ENCODE measurements around the gene PRICKLE3.

PRICKLE3 gene

GRCh38 chrX:49214996-49215526 lies 28.9 kb upstream of the PRICKLE3 start:
- Histone ChIP-seq H2AFZ (ENCODE audit: low read length) (no peak overlapping the region), H3K9me2 (ENCODE audit: low read depth, low read length) (no peaks in the 10 kb centered on the region), H3F3A (ENCODE audit: insufficient read depth, low read length) (no peaks in the 10 kb centered on the region), H3K4me2 (ENCODE audit: low read length) (no peak overlapping the region), H3K27me3 (ENCODE audit: insufficient read depth, low read length) (no peaks in the 10 kb centered on the region), H4K20me1 (ENCODE audit: insufficient read depth, low read length) (no peaks in the 10 kb centered on the region), H3K27ac (ENCODE audit: low read depth, low read length, poor library complexity, severe bottlenecking) (no peak overlapping the region), H3K9ac (ENCODE audit: low read length) (no peak overlapping the region), H3K9me3 (ENCODE audit: low read length) (no peaks in the 10 kb centered on the region), H3K79me2 (ENCODE audit: insufficient read depth, low read length) (no peaks in the 10 kb centered on the region), H3K4me3 (ENCODE audit: low read depth, low read length, poor library complexity, severe bottlenecking) (no peak overlapping the region), H3K4me1 (ENCODE audit: insufficient read depth, low read length, severe bottlenecking) (no peaks in the 10 kb centered on the region), H3K36me3 (ENCODE audit: insufficient read depth, low read length) (no peaks in the 10 kb centered on the region)
- TF ChIP-seq, protein P1, sequence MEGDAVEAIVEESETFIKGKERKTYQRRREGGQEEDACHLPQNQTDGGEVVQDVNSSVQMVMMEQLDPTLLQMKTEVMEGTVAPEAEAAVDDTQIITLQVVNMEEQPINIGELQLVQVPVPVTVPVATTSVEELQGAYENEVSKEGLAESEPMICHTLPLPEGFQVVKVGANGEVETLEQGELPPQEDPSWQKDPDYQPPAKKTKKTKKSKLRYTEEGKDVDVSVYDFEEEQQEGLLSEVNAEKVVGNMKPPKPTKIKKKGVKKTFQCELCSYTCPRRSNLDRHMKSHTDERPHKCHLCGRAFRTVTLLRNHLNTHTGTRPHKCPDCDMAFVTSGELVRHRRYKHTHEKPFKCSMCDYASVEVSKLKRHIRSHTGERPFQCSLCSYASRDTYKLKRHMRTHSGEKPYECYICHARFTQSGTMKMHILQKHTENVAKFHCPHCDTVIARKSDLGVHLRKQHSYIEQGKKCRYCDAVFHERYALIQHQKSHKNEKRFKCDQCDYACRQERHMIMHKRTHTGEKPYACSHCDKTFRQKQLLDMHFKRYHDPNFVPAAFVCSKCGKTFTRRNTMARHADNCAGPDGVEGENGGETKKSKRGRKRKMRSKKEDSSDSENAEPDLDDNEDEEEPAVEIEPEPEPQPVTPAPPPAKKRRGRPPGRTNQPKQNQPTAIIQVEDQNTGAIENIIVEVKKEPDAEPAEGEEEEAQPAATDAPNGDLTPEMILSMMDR (IDR thresholded peaks at IDR 0.05; ENCODE audit: low read length), result no peak
- no peak for TF ChIP-seq EZH2 (IDR thresholded peaks at IDR 0.05; ENCODE audit: borderline replicate concordance, low read length)

GRCh38 chrX:49214416-49214815 lies 28.2 kb upstream of the PRICKLE3 start:
- Histone ChIP-seq H2AFZ (ENCODE audit: low read length) (no peak overlapping the region), H3K9ac (ENCODE audit: low read length) (no peak overlapping the region), H3K27me3 (ENCODE audit: insufficient read depth, low read length) (no peaks in the 10 kb centered on the region), H4K20me1 (ENCODE audit: insufficient read depth, low read length) (no peaks in the 10 kb centered on the region), H3F3A (ENCODE audit: insufficient read depth, low read length) (no peaks in the 10 kb centered on the region), H3K4me3 (ENCODE audit: low read depth, low read length, poor library complexity, severe bottlenecking) (no peak overlapping the region), H3K9me2 (ENCODE audit: low read depth, low read length) (no peaks in the 10 kb centered on the region), H3K79me2 (ENCODE audit: insufficient read depth, low read length) (no peaks in the 10 kb centered on the region), H3K27ac (ENCODE audit: low read depth, low read length, poor library complexity, severe bottlenecking) (no peak overlapping the region), H3K36me3 (ENCODE audit: insufficient read depth, low read length) (no peaks in the 10 kb centered on the region), H3K9me3 (ENCODE audit: low read length) (no peaks in the 10 kb centered on the region), H3K4me1 (ENCODE audit: insufficient read depth, low read length, severe bottlenecking) (no peaks in the 10 kb centered on the region), H3K4me2 (ENCODE audit: low read length) (no peak overlapping the region)
- TF ChIP-seq, protein P1 (IDR thresholded peaks at IDR 0.05; ENCODE audit: low read length), result no peak
- no peak for TF ChIP-seq EZH2 (IDR thresholded peaks at IDR 0.05; ENCODE audit: borderline replicate concordance, low read length)

- Histone ChIP-seq H3K4me2 (ENCODE audit: low read length) (no peak overlapping the region), H3K4me3 (ENCODE audit: low read depth, low read length, poor library complexity, severe bottlenecking) (no peak overlapping the region), H3K36me3 (ENCODE audit: insufficient read depth, low read length) (no peaks in the 10 kb centered on the region), H3K9ac (ENCODE audit: low read length) (no peak overlapping the region), H2AFZ (ENCODE audit: low read length) (no peak overlapping the region), H3K9me2 (ENCODE audit: low read depth, low read length) (no peaks in the 10 kb centered on the region), H4K20me1 (ENCODE audit: insufficient read depth, low read length) (no peaks in the 10 kb centered on the region), H3F3A (ENCODE audit: insufficient read depth, low read length) (no peaks in the 10 kb centered on the region), H3K27me3 (ENCODE audit: insufficient read depth, low read length) (no peaks in the 10 kb centered on the region), H3K9me3 (ENCODE audit: low read length) (no peaks in the 10 kb centered on the region), H3K79me2 (ENCODE audit: insufficient read depth, low read length) (no peaks in the 10 kb centered on the region), H3K27ac (ENCODE audit: low read depth, low read length, poor library complexity, severe bottlenecking) (no peak overlapping the region), H3K4me1 (ENCODE audit: insufficient read depth, low read length, severe bottlenecking) (no peaks in the 10 kb centered on the region)
- TF ChIP-seq EZH2 (IDR thresholded peaks at IDR 0.05; ENCODE audit: borderline replicate concordance, low read length), result no peak
- TF ChIP-seq, protein P1 (IDR thresholded peaks at IDR 0.05; ENCODE audit: low read length), result no peak
Measured at GRCh38 chrX:49212861-49213260, 26.7 kb upstream of the PRICKLE3 start.

Measured in OCI-LY1 (cell line).